Keratinocyte (primary cell): Measurements from ENCODE around the gene RGPD8. TPM values are rescaled to one million over a fixed set of nuclear protein-coding genes. Genes with fewer than 3 reads are reported as not detected.

Experiments used
- DNase-seq: peaks from one replicate; pipeline ENCODE4 v3.0.0-alpha.2; 2011; ENCODE audit warnings: low read depth, missing footprints, low spot score
- FAIRE-seq: peaks from 2 replicates; lab custom pipeline; 2011; peaks lifted over from hg19 to GRCh38; lab: Jason Lieb, UNC
- H2AFZ ChIP-seq: 2 replicates; pipeline ENCODE4 v1.6.0; 2012; ENCODE audit warnings: low read length, control low read depth, inconsistent platforms; ENCODE audit not compliant: control insufficient read depth
- H3K27ac ChIP-seq: 2 replicates; pipeline ENCODE4 v1.5.1; 2011; ENCODE audit warnings: low read length; ENCODE audit not compliant: control insufficient read depth, insufficient read depth
- H3K27me3 ChIP-seq: 3 replicates; pipeline ENCODE4 v1.6.0; 2011; ENCODE audit warnings: low read length; ENCODE audit not compliant: control insufficient read depth, insufficient read depth; ENCODE audit errors: extremely low read depth
- H3K36me3 ChIP-seq, 2 experiments: 2 replicates in 1 of 2; 3 replicates in 1 of 2; pipeline ENCODE4 v1.5.1; 2011; ENCODE audit warnings: low read length in 2 of 2, mild to moderate bottlenecking in 1 of 2; ENCODE audit not compliant: control insufficient read depth in 2 of 2, insufficient read depth in 2 of 2; ENCODE audit errors: extremely low read depth in 1 of 2
- H3K4me1 ChIP-seq: 3 replicates; pipeline ENCODE4 v1.5.1; 2011; ENCODE audit warnings: low read length; ENCODE audit not compliant: control insufficient read depth, insufficient read depth; ENCODE audit errors: extremely low read depth
- H3K4me2 ChIP-seq: 3 replicates; pipeline ENCODE4 v1.6.0; 2011; ENCODE audit warnings: low read depth, low read length; ENCODE audit not compliant: control insufficient read depth, insufficient read depth; ENCODE audit errors: extremely low read depth
- H3K4me3 ChIP-seq, 3 experiments: fragments of 200-600 bp in 1 of 3; sonication (generic) in 1 of 3; 2 replicates in 2 of 3; 3 replicates in 1 of 3; pipeline ENCODE4 v1.5.1; 2011 to 2016; ENCODE audit warnings: low read length in 3 of 3, mild to moderate bottlenecking in 3 of 3, control low read depth in 2 of 3, inconsistent platforms in 1 of 3, low read depth in 1 of 3, mixed read lengths in 1 of 3, mixed run types in 1 of 3, moderate library complexity in 1 of 3; ENCODE audit not compliant: control insufficient read depth in 2 of 3, insufficient read depth in 2 of 3; ENCODE audit errors: extremely low read depth in 1 of 3
- H3K79me2 ChIP-seq: 2 replicates; pipeline ENCODE4 v1.6.0; 2012; ENCODE audit warnings: low read length; ENCODE audit not compliant: control insufficient read depth, insufficient read depth
- H3K9ac ChIP-seq: 3 replicates; pipeline ENCODE4 v1.6.0; 2011; ENCODE audit warnings: low read length; ENCODE audit not compliant: control insufficient read depth, insufficient read depth; ENCODE audit errors: extremely low read depth
- H3K9me1 ChIP-seq: 3 replicates; pipeline ENCODE4 v1.6.0; 2011; ENCODE audit warnings: low read length; ENCODE audit not compliant: control insufficient read depth, insufficient read depth; ENCODE audit errors: extremely low read depth
- H3K9me3 ChIP-seq: 2 replicates; pipeline ENCODE4 v1.5.1; 2012; ENCODE audit warnings: low read depth, low read length; ENCODE audit not compliant: control insufficient read depth
- H4K20me1 ChIP-seq: 3 replicates; pipeline ENCODE4 v1.6.0; 2011; ENCODE audit warnings: low read length; ENCODE audit not compliant: control insufficient read depth, insufficient read depth; ENCODE audit errors: extremely low read depth
- CTCF ChIP-seq, 3 experiments: IDR thresholded peaks in 1 of 3; conservative IDR thresholded peaks in 1 of 3; optimal IDR thresholded peaks in 1 of 3; 2 replicates in 2 of 3; 3 replicates in 1 of 3; pipeline versions ENCODE3 to v1.5.1; 2011; ENCODE audit warnings: low read length in 3 of 3, mild to moderate bottlenecking in 3 of 3, moderate library complexity in 2 of 3, control low read depth in 1 of 3, inconsistent platforms in 1 of 3; ENCODE audit not compliant: insufficient read depth in 2 of 3; ENCODE audit errors: extremely low read depth in 1 of 3
- EZH2 ChIP-seq: IDR thresholded peaks from one replicate; pipeline ENCODE4 v1.6.1; 2012; ENCODE audit warnings: inconsistent platforms, mild to moderate bottlenecking, low read length, moderate library complexity
- dilution Hi-C: fragments of 300-500 bp; cut with MboI; formaldehyde crosslinking; loops from one replicate; pipeline ENCODE4 v1.7.0; 2020; ENCODE audit warnings: low sequenced_read_pairs; ENCODE audit not compliant: extremely low pct_ligation_motif_present
- polyA plus RNA-seq, 5 experiments: library from polyadenylated mRNA; depleted of rRNA in 3 of 5; stranded (reverse) in 3 of 5; stranded (forward) in 1 of 5; unstranded in 1 of 5; fragments of >200 nt; gene quantifications; 1 replicate in 1 of 5; 2 replicates in 3 of 5; 3 replicates in 1 of 5; pipeline versions ENCODE4 v1.2.1 to v1.2.3, GENCODE V29; 2011 to 2012; ENCODE audit warnings: missing spikeins in 2 of 5, low read depth in 1 of 5, low replicate concordance in 1 of 5

RGPD8 gene
- polyA plus RNA-seq, 1 donor (not counting 4 experiments of a cell fraction or from before 2014, with no cell fraction given), result 2.4 TPM

DNA sequence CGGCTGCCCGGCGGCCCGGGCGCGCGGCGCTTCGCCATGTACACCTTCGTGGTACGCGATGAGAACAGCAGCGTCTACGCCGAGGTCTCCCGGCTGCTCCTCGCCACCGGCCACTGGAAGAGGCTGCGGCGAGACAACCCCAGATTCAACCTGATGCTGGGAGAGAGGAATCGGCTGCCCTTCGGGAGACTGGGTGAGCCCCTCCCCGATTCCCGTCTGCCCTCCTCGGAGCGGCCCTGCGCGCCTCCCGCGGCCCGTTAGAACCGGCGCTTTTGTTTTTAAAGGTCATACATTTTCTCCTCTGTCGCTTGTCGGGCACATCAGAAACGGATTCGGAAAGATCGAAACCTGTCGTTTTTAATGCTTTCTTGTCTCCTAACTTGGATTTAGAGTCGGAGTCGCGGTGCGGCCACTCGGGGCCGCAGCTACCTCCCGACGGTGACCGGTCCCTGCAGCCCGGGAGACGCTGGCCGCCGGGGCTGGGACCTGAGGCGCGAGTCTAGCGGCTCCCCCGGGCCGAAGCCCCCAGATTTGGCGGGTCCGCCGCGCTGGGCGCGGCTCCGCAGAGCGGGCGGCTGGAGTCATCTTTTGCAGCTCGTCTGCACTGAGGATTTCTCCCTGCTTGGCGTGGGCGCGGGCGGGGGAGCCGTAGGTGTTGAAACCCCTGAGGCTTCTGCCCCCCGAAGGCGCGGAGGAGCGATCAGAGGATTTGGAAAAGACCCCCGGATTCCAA, 49.0 kb upstream of the RGPD8 start:
- no peak for FAIRE-seq
- dilution Hi-C loops, result no loop called here
- Histone ChIP-seq H2AFZ (peak overlapping the region; percentile 88), H3K4me1 (peaks cover 16% of the 10 kb centered on the region), H3K9ac (peak overlapping the region; percentile 82), H3K4me2 (peak overlapping the region; percentile 99), H3K9me1 (no peaks in the 10 kb centered on the region), H3K36me3 (peaks cover 6 to 11% of the 10 kb centered on the region in 2 experiments), H3K27ac (peak overlapping the region; percentile 70), H3K9me3 (no peaks in the 10 kb centered on the region), H3K79me2 (peaks cover 41% of the 10 kb centered on the region), H3K27me3 (no peaks in the 10 kb centered on the region), H3K4me3 (peak overlapping the region; percentile 78 to 93 (median 83)), H4K20me1 (no peaks in the 10 kb centered on the region)
- DNase-seq, result no peak
- no peak for TF ChIP-seq CTCF (optimal IDR thresholded peaks at IDR 0.05 in 1 of 3, IDR thresholded peaks at IDR 0.05 in 1 of 3, conservative IDR thresholded peaks at IDR 0.05 in 1 of 3; ENCODE audit: extremely low read depth in 1 of 3, insufficient read depth in 2 of 3, low read length in 3 of 3)
- TF ChIP-seq EZH2, result no peak

DNA sequence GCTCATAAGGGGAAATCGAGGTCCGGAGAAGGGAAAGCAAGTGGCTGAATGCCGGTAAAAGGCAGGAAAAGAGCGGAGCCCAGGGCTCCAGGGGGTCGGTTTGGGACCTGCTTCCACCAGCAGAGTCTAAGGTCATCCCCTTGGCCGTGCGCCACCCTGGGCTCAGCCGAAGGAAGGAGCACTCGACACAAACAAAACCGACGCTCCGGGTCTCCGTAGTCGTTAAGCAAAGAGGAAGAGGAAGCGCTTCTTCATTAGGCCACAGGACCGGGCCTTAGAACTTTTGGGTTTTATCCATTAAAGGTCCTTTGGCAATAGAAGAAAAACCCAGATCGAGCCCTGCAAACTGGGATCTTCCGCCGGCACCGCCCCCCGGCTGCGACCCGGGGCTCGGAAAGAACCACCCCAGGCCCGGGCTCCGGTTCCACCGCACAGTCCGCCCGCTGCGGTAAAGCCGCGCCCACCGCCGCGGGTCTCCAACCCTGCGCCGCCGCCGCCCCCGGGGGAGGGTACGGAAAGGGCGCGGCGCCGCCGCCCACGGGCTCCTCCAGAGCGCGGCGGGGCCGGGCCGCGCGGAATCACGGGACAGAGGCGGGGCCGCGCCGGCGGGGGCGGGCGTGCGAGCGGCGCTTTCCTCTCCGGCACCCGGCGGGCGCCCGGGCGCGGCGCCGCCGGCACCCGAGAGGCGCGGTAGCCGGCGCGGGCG, 48.2 kb upstream of the RGPD8 start, which contains the start of gene TTL:
Gene TTL, plus strand, starts transcription at position 629 of the 706 bp plus-strand sequence. CDS start 189 bp downstream, outside the sequence.
- Histone ChIP-seq H3K27ac (peak within 1 kb of the TSS; percentile 70), H3K9me1 (no peaks in the 10 kb centered on the region), H2AFZ (peak within 1 kb of the TSS; percentile 90), H3K27me3 (no peaks in the 10 kb centered on the region), H3K9me3 (no peaks in the 10 kb centered on the region), H4K20me1 (no peaks in the 10 kb centered on the region), H3K4me2 (peak within 1 kb of the TSS; percentile 99), H3K4me3 (peak within 1 kb of the TSS; percentile 78 to 93 (median 83)), H3K4me1 (peaks cover 16% of the 10 kb centered on the region), H3K79me2 (peaks cover 35% of the 10 kb centered on the region), H3K36me3 (peaks cover 6 to 11% of the 10 kb centered on the region in 2 experiments), H3K9ac (peak within 1 kb of the TSS; percentile 82)
- dilution Hi-C loops, result no loop called here
- no peak for FAIRE-seq
- no peak for DNase-seq
- TF ChIP-seq EZH2 (no peak), CTCF (optimal IDR thresholded peaks at IDR 0.05 in 1 of 3, IDR thresholded peaks at IDR 0.05 in 1 of 3, conservative IDR thresholded peaks at IDR 0.05 in 1 of 3; ENCODE audit: extremely low read depth in 1 of 3, insufficient read depth in 2 of 3, low read length in 3 of 3) (no peak)
